Measurements from ENCODE around the gene CLDN19.
A peak's percentile ranks its signal among the peaks of the same experiment; 100 is the strongest.

CLDN19 gene, protein sequence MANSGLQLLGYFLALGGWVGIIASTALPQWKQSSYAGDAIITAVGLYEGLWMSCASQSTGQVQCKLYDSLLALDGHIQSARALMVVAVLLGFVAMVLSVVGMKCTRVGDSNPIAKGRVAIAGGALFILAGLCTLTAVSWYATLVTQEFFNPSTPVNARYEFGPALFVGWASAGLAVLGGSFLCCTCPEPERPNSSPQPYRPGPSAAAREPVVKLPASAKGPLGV

DNA sequence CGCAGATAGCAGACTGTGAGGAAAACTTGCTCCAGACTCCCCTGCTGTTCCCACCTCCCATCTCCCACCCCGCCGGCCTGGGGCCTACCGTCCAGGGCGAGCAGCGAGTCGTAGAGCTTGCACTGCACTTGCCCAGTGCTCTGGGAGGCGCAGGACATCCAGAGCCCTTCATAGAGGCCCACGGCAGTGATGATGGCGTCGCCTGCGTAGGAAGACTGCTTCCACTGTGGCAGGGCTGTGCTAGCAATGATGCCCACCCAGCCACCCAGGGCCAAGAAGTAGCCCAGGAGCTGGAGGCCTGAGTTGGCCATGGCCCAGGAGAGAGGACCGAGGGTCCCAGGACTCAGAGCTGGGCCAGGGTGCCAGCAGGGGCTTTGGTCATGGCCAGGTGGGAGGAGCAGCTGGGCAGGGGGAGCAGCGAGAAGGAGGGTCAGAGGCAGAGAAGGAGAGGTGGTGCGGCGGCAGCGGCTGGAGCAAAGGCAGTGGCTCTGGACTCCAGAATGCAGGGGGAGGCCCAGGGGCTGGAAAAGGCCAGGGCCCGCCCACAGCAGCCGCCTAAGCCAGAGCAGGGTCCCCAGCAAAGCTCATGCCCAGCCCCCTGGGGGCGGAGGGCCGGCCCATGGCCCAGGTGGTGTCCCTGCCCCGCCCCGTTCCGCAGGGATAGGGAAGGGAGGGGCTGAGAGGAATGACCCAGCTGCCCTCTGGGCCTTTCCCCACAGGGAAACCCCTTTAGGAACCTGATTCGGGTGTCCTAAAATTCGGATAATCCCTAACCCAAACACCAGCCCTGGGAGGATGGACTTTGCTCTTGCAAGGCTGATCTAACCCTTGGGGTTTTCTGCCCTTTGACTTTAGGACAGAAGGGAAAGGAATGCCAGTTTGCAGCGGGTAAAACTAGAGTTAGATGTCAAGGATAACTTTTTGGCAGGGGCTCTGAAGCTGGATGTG is at the start of gene CLDN19:
CLDN19 (minus strand) TSS at position 484 of the 948 bp plus-strand sequence; CDS start at position 311, 173 bp downstream.
- no peak for DNase-seq (ENCODE audit: low read depth)

DNA sequence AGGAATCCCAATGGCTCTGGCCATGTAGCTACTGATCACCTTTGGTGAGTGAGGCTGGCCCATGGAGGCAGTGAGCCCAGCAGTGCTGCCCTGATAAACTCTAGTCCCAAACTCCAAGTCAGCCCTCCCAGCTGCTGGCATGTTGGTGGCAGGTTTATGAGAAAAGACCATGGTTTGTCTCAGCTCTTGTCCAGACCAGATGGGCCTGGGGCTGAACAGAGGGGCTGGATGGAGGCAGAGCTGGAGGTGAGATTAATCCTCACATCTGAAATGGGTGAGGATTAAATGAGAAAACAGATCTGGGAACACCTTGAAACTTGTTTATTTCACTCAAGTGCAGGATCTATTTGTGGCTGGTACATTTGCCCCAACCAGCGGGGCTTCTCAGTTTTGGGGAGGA is 48.0 kb upstream of the CLDN19 start:
- no peak for DNase-seq (ENCODE audit: low read depth)

DNA sequence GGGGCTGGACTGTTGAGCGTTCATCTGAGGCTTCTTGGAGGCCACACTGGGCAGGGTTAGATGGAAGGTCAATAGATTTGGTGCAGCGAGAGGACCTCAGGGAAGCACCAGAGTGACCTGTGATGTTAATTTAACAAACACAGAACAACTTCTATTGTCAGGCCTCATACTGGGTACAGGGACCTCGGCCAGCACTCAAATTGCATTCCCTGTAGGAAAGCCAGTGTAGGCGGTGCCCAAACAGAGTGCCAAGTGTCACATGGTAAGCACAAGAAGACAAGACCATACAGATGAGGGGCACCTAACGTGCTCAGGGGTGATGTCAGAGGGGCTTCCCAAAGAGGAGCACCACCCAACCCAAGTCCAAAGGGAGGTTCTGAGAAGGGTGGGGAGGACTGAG is 46.1 kb upstream of the CLDN19 start:
- no peak for DNase-seq (ENCODE audit: low read depth)

DNA sequence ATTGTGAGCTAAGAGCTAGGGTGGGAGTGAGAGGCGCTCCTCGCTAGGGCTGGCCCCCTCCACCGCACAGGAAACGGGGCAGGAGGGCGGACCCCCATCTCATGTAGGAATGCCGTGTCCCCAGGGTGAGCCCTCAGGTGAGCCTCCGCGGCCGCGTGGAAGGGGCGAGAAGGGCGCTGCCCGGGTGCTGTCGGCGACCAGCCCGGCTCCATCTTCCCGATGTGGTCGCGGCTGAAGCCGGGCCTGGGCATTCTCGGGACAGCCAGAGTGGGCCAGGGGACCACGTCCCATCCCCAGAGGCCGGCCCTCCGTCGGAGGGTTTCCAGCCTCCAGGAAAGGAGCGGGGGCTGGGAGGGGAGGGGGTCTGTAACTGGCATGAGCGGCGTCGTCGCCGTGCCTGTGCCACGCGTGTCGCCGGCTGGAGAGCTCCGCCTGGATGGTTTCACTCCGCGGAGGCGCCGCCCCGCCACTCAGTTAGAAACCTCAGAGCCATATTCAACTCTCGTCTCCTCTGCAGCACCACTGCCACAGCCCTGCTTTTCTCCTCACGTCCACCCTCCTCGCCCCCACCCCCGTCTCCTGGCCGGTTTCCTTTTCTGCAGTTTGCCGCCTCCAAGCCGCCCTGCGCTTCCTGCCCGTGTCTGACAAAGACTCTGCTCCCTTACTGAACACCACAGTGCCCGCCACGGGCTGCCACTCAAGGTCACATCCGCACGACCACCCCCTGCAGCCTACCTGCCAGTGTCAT is 45.1 kb upstream of the CLDN19 start, which contains the start of gene TMEM269:
TMEM269 (plus strand) TSS at position 46 of the 748 bp plus-strand sequence. CDS start 4,903 bp downstream, outside the sequence.
- no peak for DNase-seq (ENCODE audit: low read depth)

DNA sequence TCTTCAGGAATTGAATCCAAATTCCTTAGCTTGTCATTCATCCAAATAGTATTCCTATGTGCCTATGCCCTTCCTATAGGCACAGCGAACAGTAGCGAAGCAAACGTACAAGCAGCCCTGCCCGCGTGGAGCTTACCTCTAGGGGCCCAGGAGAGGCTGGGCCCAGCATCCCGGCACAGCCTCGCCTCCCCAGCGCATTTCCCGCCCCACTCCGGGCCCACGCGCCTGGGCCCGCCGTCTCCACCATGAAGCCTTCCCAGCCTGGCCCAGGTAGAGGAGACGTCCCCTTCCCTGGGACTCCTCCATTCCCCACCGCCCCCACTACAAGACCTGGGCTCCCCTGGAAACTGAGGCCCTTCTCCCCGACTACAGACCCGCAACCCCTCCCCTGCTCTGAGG is 44.5 kb upstream of the CLDN19 start:
- DNase-seq (ENCODE audit: low read depth): no peak

DNA sequence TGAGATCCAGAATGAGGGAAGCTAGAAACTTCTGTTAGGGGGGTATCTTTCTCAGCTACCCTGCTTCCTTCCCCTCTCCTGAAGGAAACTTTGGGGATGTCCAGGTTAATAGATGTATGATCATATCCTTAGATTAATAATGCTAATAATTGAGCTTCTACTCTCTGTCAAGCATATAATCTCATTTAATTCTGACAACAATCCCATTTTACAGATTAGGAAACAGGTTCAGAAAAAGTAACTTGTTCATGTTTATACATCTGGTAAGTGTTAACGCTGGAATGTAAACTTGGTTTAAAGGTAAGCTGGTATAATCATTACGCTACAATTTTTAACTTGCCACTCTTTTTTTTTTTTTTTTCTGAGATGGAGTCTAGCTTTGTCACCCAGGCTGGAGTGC is 43.1 kb upstream of the CLDN19 start:
- no peak for DNase-seq (ENCODE audit: low read depth)

DNA sequence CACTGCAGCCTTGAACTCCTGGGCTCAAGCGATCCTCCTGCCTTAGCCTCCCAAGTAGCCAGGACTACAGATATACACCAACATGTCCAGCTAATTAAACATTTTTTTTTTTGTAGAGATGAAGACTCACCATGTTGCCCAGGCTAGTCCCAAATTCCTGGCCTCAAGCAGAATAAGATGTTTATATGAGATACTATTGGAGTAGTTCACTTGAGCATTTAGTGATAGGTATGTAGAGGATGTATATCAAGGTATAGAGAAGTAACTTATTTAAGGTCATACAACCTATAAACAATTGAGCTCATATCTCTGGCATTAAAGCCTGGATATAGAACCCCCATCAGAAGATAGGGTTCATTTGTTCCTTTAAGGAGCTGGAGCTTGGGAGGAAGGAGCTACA is 40.1 kb upstream of the CLDN19 start:
- no peak for DNase-seq (ENCODE audit: low read depth)

DNA sequence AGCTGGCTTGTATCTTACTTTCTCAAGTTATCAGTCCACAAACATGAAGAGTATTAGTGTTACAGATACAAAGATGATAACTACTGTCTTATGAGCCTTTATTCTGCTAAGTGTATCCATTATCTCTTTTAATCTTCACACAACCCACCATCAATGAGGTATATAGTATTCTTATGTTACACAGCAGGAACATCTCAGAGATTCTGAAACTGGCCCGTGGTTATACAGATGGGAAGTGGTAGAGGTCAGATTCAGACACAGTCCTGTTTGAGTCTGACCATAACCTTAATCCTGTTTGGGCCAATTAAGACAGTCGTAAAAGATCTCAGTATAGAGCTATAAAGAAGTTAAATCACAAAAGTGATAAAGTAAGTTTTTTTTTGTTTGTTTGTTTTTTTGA is 39.7 kb upstream of the CLDN19 start:
- DNase-seq (ENCODE audit: low read depth): no peak

DNA sequence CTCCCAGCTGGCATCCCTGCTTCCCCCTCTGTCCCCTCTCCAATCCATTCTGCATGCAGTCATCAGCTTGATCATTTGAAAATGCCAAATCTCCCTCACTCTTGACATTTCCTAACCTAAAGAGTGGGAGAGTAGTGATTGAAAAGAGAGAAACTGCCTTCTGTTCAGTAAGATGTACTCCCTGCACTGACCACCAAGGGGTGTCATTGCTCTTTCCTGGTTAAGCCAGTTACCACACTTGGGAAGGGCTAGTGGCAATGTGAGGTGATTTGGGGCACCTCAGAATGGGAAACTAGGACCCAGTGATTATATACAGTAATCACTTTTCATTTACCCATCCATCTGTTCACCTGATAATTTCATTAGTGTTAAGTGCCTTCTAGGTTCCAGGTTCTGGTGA is 37.8 kb upstream of the CLDN19 start:
- DNase-seq (ENCODE audit: low read depth): peak; percentile 42

DNA sequence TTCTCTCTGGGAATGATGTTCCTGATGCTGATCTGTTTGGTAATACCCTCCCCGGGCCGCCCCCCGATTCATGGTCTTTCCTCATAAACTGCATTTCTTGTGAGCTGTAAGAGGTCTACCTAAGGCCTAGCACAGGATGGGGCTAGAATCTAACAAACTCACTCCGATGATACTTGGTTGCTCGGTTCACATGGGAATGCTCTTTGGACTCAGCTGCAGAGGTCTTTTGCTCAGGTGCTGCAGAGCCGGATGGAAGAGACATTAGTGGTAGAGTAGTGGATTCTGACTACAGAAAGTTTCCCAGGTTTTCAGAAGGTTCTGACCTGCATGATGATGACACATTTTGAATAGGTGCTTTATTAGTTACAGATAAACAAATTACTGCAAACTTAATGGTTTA is 36.5 kb upstream of the CLDN19 start:
- no peak for DNase-seq (ENCODE audit: low read depth)

DNA sequence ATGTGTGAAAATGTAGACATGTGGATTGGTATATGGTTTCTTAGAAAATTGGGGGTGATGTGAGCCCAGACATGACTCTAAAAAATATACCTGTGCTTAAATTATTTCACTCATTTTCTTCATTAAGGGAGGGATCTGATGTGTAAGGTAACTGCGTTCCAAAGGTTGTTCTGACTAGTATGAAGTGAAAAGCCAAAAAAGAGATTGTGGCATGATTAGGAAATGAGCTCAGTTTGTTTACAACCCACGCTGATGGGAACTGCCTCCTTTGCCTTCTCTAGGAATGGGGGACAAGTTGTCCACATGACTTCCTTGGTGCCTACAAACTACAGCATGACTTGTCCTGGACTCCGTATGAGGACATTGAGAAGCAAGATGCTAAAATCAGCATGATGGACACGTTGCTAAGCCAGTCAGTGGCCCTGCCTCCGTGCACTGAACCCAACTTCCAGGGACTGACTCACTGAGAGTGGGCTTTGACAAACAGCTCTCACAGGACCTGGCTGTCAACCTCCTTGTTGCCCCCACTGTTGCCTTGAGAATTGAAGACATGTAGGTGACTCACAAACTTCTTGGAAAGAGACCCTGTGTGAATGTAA is 35.0 kb upstream of the CLDN19 start:
- DNase-seq (ENCODE audit: low read depth): no peak

DNA sequence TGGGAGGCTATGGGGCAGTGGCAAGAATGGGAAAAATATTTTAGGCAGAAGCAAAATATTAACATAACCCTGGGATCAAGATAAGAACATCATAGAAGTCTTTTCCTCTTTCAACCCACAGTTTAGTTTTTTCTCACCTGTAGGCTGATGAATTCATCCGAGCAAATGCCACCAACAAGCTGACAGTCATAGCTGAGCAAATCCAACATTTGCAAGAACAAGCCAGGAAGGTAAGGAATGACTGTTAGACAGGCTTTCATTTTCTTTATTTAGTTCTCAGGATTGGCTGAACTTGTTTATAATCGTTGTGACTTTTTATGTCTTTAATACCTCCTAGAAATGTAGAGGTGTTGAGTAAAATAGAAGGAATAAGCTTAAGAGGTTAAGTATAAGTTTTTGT is 33.4 kb upstream of the CLDN19 start:
- no peak for DNase-seq (ENCODE audit: low read depth)

DNA sequence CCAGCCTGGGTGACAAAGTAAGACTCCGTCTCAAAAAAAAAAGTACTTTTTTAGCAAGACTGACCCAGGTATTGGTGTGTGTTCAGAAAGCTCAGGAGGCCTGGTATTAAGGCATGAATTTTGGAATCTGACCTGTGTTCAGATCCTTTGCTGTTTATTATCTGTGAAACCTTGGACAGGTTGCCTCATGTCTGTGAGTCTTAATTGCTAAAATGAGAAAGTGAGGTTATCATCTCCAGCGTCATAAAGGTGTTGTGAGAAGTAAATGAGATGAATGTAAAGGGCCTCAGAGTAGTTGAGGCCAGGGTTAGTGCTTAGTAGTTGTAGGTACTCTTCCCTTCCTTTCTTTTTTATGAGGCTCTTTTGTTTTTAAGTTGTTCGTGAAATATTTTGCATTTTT is 29.8 kb upstream of the CLDN19 start:
- DNase-seq (ENCODE audit: low read depth): no peak

DNA sequence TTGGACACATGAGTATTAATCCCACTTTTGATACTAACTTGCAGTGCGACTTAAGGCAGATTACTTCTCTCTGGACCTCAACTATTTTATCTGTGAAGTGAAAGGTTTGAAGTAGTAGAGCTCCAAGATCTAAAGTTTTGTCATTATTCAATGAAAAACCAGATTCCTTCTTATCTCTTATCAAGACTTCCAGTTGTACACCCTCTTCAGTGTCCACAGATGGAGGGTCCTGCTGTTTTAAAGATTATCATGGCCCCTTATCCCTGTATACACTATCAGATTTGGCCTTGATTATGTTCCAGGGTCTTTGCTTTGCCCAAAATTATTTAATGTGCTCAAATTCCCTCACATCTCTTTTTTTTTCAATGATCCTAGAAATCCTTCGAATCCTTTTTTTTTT is 28.1 kb upstream of the CLDN19 start:
- DNase-seq (ENCODE audit: low read depth): no peak

DNA sequence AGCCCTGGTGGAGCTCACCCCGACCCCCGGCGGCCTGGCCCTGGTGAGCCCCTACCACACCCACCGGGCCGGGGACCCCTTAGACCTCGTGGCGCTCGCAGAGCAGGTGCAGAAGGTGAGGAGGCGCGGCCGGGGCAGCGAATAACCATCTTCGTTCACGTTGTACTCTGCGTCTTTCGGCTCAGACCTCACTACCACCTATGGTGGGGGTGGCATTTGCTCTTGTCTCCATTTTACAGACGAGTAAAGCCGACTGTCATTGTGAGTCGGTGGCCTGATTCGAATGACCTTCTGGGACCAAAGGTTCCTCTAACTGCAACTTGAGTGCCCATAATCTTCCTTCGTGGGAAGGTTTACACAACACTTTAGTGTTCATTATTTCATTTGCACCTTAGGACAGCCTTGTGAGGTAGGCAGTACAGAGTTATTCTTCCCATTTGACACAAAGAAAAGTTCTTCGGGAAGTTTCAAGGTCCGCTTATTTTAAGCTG is 27.5 kb upstream of the CLDN19 start:
- no peak for DNase-seq (ENCODE audit: low read depth)

DNA sequence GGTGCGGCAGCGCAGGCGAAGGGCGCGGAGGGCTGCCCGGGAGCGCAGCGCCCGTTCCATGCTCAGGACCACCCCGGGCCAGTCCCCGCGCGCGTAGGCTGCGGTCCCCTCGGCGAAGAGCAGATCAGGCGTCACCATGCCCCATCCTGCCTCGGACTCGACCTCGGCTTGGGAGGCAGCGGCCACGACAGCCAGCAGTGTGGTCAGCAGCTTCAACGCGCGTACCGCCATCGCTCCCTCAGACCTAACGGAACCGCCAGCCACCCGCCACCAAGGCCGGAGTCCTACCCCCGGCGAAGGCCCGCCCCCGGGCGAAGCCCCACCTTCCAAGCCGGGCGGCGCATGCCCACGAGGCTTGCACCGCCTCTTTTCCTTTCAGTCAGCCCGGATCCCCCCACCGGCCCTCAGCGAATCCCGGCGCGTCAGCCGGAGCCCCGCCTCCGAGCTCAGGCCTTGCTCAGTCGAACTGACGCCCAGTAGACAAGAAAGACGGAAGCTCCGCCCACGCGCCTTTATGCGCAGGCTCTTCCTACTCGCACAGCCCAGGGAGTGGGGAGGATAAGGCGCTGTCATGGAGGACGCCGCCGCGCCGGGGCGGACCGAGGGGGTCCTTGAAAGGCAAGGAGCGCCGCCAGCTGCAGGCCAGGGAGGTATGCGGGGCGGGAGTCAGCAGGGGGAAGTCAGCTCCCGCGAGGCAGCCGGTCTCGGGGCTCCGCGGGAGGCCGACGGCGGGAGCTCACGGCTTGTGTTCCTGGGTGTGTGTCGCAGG is 26.9 kb upstream of the CLDN19 start, which contains the start of the genes C1orf50 and P3H1:
C1orf50 (plus strand) TSS at position 509 of the 769 bp plus-strand sequence; CDS start at position 572, 63 bp downstream.
P3H1 (minus strand) TSS at position 288 of the 769 bp plus-strand sequence; CDS start at position 231, 57 bp downstream.
- DNase-seq (ENCODE audit: low read depth): peak; percentile 98

DNA sequence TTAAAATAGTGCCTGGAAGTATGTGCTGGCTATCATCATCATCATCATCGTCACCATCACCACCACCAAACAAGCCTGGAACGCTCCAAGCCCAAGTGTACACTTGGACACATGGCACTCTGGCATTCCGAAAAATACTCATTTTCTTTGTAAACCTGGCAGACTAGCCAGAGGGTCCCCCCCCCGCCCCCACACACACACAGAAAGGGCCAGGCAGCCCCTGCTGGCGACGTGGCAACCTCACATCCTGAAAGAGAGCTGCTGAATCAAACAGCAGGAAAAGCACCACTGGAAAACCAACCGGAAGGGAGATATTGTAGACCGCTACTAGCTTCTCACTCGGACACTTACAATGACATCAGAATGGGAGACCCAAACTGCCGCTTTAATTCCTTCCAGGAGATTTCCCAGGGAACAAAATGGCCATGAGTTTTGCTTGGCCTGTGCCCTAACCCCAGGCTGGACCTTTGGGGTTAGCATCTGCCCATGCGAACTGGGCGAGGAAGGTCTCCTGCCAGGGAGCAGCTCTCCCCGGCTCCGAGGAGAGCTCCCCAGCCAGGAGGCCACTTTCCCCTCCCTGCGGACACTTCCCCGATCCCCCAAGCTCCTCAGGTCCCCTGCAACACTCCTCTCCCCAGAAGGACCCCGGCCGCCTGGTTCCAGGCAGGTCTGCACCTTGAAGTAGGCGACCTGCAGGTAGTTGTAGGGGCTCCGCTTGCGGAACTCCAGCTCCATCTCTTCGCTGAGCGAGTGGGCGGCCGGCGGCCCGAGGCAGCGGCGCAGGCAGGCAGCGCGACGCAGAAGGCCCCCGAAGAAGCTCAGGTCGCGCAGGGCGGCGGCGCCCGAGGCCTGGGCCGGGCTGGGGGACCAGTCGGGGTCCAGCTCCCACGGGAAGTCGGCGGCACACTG is 26.1 kb upstream of the CLDN19 start:
- peak; percentile 74 for DNase-seq (ENCODE audit: low read depth)

DNA sequence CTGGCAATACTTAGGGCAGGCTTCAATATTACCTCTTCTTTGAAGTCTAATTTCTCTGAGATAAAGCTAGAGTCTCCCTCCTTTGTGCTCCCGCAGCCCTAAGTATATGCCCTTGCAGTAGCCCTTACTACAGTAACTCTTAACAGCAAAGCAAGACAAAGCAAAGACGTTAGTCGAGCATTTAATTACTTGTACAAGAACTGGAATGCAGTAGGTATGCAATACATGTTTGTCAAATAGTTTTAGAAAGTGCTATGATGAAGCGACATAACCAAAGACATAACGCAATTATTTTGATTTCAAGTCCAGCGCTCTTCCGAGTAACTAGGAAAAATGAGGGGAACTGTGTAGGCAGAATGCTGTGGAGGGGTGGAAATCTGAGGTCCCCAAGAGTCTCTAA is 25.2 kb upstream of the CLDN19 start:
- no peak for DNase-seq (ENCODE audit: low read depth)

DNA sequence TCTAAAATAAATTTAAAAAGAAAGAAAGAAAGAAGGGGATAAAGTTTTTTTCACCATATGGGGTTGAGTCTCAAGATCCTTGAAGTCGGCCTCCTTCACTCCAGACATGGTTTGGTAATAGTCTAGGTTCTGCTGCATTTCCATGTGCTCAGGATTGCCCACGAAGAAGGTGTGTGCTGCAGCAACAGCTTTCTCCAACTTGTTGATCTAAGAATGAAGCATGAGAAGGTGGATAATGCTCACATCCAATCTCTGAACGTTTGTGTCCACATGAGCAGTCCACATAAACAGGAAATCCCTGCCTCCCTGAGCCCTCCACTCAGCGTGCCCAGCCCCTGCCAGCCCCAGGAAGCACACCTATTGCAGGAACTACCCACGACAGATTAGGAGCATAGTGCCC is 22.2 kb upstream of the CLDN19 start:
- no peak for DNase-seq (ENCODE audit: low read depth)

DNA sequence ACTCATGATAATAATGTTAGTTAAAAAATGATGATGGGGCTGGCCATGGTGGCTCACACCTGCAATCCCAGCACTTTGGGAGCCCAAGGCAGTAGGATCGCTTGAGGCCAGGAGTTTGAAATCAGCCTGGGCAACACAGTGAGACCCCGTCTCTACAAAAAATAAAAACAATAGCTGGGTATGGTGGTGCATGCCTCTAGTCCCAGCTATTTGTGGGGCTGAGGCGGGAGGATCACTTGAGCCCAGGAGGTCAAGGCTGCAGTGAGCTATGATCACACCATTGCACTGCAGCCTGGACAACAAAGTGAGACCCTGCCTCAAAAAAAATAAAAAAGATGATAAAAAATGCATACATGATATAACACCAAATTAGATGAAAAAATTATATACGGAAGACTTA is 21.5 kb upstream of the CLDN19 start:
- DNase-seq (ENCODE audit: low read depth): no peak
